Endothelial cell of umbilical vein (primary cell): ENCODE results near the gene IQCE. TPM values are rescaled to one million over a fixed set of nuclear protein-coding genes. Genes with fewer than 3 reads are reported as not detected.

ENCODE experiments used
- BruUV-seq: library from RNA; stranded (reverse); fragments of 400-500 nt; replicated peaks from 2 replicates; lab custom pipeline; 2021; lab: Mats Ljungman, UMichigan
- CTCF ChIA-PET: fragments of 300-600, 350-600 bp; sonication (Branson Sonifier 250); formaldehyde crosslinking; loops from one replicate; lab custom pipeline; 2021; ENCODE audit warnings: antibody characterized with exemption, inconsistent platforms; lab: Charles Lee
- POLR2A ChIA-PET: fragments of 300-600, 350-600 bp; sonication (Branson Sonifier 250); formaldehyde crosslinking; loops from one replicate; lab custom pipeline; 2021; ENCODE audit warnings: antibody characterized with exemption, inconsistent platforms; lab: Charles Lee
- DNase-seq: peaks from one replicate; pipeline ENCODE4 v3.0.0-alpha.2; 2011; ENCODE audit warnings: low read depth, low spot score
- FAIRE-seq: peaks from 2 replicates; lab custom pipeline; 2011; peaks lifted over from hg19 to GRCh38; lab: Jason Lieb, UNC
- H2AFZ ChIP-seq: 2 replicates; pipeline ENCODE4 v1.6.0; 2012; ENCODE audit warnings: low read depth, low read length, control low read depth, inconsistent platforms
- H3K27ac ChIP-seq: 2 replicates; pipeline ENCODE4 v1.5.1; 2011; ENCODE audit warnings: low read depth, mild to moderate bottlenecking, control low read depth, low read length, moderate library complexity; ENCODE audit not compliant: insufficient read depth
- H3K27me3 ChIP-seq, 2 experiments: 2 replicates each; pipeline versions ENCODE4 v1.6.0 to v1.6.1; 2011; ENCODE audit warnings: low read length in 2 of 2, mixed read lengths in 1 of 2; ENCODE audit not compliant: control insufficient read depth in 2 of 2, insufficient read depth in 2 of 2
- H3K36me3 ChIP-seq, 2 experiments: 2 replicates in 1 of 2; 3 replicates in 1 of 2; pipeline ENCODE4 v1.5.1; 2011; ENCODE audit warnings: low read length in 2 of 2, mild to moderate bottlenecking in 1 of 2, moderate library complexity in 1 of 2; ENCODE audit not compliant: control insufficient read depth in 2 of 2, insufficient read depth in 2 of 2; ENCODE audit errors: extremely low read depth in 1 of 2
- H3K4me1 ChIP-seq: 3 replicates; pipeline ENCODE4 v1.5.1; 2011; ENCODE audit warnings: mild to moderate bottlenecking, low read length; ENCODE audit not compliant: control insufficient read depth, insufficient read depth; ENCODE audit errors: extremely low read depth
- H3K4me2 ChIP-seq: 2 replicates; pipeline ENCODE4 v1.6.1; 2011; ENCODE audit warnings: low read length, control low read depth, mixed read lengths; ENCODE audit not compliant: insufficient read depth
- H3K4me3 ChIP-seq, 3 experiments: fragments of 200-600 bp in 1 of 3; sonication (generic), shearing (Covaris generic) in 1 of 3; replicated peaks in 1 of 3; 2 replicates each; pipeline ENCODE4 v1.5.1; 2011 to 2016; ENCODE audit warnings: control low read depth in 3 of 3, low read length in 3 of 3, mild to moderate bottlenecking in 2 of 3, inconsistent platforms in 1 of 3, low read depth in 1 of 3, moderate library complexity in 1 of 3; ENCODE audit not compliant: insufficient read depth in 1 of 3
- H3K79me2 ChIP-seq: 2 replicates; pipeline ENCODE4 v1.6.0; 2012; ENCODE audit warnings: low read length, inconsistent platforms; ENCODE audit not compliant: control insufficient read depth, insufficient read depth
- H3K9ac ChIP-seq: replicated peaks from 2 replicates; pipeline ENCODE3; 2011; ENCODE audit warnings: low read length, control low read depth; ENCODE audit not compliant: insufficient read depth; ENCODE audit errors: extremely low read depth
- H3K9me1 ChIP-seq: replicated peaks from 3 replicates; pipeline ENCODE4 v1.6.0; 2011; ENCODE audit warnings: mild to moderate bottlenecking, low read length; ENCODE audit not compliant: control insufficient read depth, insufficient read depth; ENCODE audit errors: extremely low read depth
- H3K9me3 ChIP-seq: replicated peaks from 2 replicates; pipeline ENCODE4 v1.5.1; 2012; ENCODE audit warnings: low read length, inconsistent platforms; ENCODE audit not compliant: control insufficient read depth, insufficient read depth
- H4K20me1 ChIP-seq: replicated peaks from 2 replicates; pipeline ENCODE3; 2011; ENCODE audit warnings: mild to moderate bottlenecking, low read length; ENCODE audit not compliant: control insufficient read depth, insufficient read depth; ENCODE audit errors: extremely low read depth
- GATA2 ChIP-seq: IDR thresholded peaks from 2 replicates; pipeline ENCODE4 v1.7.0; 2011; ENCODE audit warnings: low read depth, mild to moderate bottlenecking, moderate library complexity, mixed read lengths, low read length; ENCODE audit not compliant: insufficient read length, insufficient read depth
- JUN ChIP-seq: IDR thresholded peaks from 2 replicates; pipeline ENCODE4 v1.6.1; 2011; ENCODE audit warnings: borderline replicate concordance, low read depth; ENCODE audit not compliant: insufficient read length, insufficient read depth
- MAX ChIP-seq: IDR thresholded peaks from 2 replicates; pipeline ENCODE4 v1.6.1; 2011; ENCODE audit not compliant: insufficient read depth, insufficient read length
- MYC ChIP-seq: IDR thresholded peaks from one replicate; pipeline ENCODE4 v1.6.1; 2011; ENCODE audit warnings: mild to moderate bottlenecking, low read depth, low read length
- POLR2A ChIP-seq: IDR thresholded peaks from 2 replicates; pipeline ENCODE4 v1.6.1; 2012; ENCODE audit warnings: low read depth, mild to moderate bottlenecking, control low read depth, low read length
- dilution Hi-C: fragments of 300-500 bp; cut with MboI; formaldehyde crosslinking; loops from one replicate; pipeline ENCODE4 v1.15.0; 2019; ENCODE audit warnings: low sequenced_read_pairs; ENCODE audit not compliant: extremely low pct_ligation_motif_present
- intact Hi-C: fragments of 100-400 bp; cut with micrococcal nuclease; formaldehyde crosslinking; loops from one replicate; pipeline ENCODE4 v1.10.0; 2022
- polyA plus RNA-seq, 4 experiments: library from polyadenylated mRNA; depleted of rRNA in 3 of 4; stranded (reverse) in 3 of 4; unstranded in 1 of 4; fragments of >200 nt; gene quantifications; 2 replicates each; pipeline versions ENCODE4 v1.2.1 to v1.2.3, GENCODE V29; 2011 to 2012; ENCODE audit warnings: missing spikeins in 1 of 4
- total RNA-seq: library from RNA; stranded (reverse); gene quantifications from 2 replicates; pipeline ENCODE4 v1.2.3, GENCODE V29; 2021
- TF ChIP-seq, protein P1 (sequence below), 2 donors: IDR thresholded peaks; 1 replicate in 1 of 2; 2 replicates in 1 of 2; pipeline ENCODE4 v1.5.1; 2011; ENCODE audit warnings: low read length in 2 of 2, mild to moderate bottlenecking in 2 of 2, moderate library complexity in 2 of 2, control low read depth in 1 of 2, inconsistent platforms in 1 of 2, low read depth in 1 of 2; ENCODE audit not compliant: insufficient read depth in 1 of 2; ENCODE audit errors: extremely low read depth in 1 of 2

Gene IQCE
- total and polyA plus RNA-seq, 2 donors (not counting 3 experiments of a cell fraction or from before 2014, with no cell fraction given), result 4.9 to 14.5 TPM

DNA sequence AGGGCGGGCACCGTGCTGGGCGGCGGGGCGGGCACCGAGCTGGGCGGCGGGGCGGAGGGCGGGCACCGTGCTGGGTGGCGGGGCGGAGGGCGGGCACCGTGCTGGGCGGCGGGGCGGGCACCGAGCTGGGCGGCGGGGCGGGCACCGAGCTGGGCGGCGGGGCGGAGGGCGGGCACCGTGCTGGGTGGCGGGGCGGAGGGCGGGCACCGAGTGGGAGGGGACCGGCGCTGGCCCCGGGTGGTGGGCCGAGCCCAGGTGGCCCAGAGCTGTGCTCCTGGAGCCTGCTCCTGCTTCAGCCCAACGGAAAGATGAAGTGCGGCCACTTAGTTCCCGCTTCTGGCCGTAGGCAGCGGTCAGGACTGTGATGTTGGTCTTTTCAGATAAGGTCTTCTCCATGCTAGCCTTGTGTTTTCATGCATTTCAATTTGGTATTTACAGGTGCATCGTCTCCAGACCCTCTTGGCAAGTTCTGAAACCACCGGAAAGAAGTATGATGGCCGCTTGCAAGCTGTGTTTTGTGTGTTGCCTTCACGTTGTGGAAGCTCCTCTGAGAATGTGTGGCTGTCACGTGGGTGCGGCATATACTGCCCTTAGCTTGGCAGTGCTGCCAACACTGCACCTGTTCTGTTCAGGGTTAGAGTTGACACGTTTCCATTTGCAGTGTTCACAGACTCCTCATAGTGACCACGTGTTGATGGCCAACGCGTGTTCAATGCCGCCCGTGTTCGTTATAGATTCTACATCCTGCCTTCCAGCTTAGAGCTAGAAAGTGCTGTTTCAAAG lies 25.2 kb downstream of the IQCE start:
- no peak for DNase-seq
- no peak for FAIRE-seq
- no TSS peak for BruUV-seq
- no peaks in the 10 kb centered on the region for H3K9me3 ChIP-seq
- H2AFZ ChIP-seq, result no peak overlapping the region
- ChIA-PET CTCF (interaction anchor here (1.9 kb wide), 1 partner anchor 11 kb away, joined by 4 read pairs; no protein-coding TSS in a partner anchor), POLR2A (interaction anchor here (1.2 kb wide), 1 partner anchor 23 kb away, joined by 3 read pairs; no protein-coding TSS in a partner anchor)
- H3K4me2 ChIP-seq, result no peak overlapping the region
- H3K27ac ChIP-seq, result no peak overlapping the region
- TF ChIP-seq GATA2 (no peak), MYC (no peak), JUN (no peak), POLR2A (no peak), MAX (no peak)
- TF ChIP-seq, protein P1, sequence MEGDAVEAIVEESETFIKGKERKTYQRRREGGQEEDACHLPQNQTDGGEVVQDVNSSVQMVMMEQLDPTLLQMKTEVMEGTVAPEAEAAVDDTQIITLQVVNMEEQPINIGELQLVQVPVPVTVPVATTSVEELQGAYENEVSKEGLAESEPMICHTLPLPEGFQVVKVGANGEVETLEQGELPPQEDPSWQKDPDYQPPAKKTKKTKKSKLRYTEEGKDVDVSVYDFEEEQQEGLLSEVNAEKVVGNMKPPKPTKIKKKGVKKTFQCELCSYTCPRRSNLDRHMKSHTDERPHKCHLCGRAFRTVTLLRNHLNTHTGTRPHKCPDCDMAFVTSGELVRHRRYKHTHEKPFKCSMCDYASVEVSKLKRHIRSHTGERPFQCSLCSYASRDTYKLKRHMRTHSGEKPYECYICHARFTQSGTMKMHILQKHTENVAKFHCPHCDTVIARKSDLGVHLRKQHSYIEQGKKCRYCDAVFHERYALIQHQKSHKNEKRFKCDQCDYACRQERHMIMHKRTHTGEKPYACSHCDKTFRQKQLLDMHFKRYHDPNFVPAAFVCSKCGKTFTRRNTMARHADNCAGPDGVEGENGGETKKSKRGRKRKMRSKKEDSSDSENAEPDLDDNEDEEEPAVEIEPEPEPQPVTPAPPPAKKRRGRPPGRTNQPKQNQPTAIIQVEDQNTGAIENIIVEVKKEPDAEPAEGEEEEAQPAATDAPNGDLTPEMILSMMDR (IDR thresholded peaks at IDR 0.05; ENCODE audit: extremely low read depth in 1 of 2, insufficient read depth in 1 of 2, low read depth in 1 of 2, low read length in 2 of 2), result no peak
- no peaks in the 10 kb centered on the region for H4K20me1 ChIP-seq
- H3K9me1 ChIP-seq, result no peaks in the 10 kb centered on the region
- H3K4me3 ChIP-seq, result no peak overlapping the region
- intact Hi-C loops, result no loop called here
- H3K9ac ChIP-seq, result no peak overlapping the region
- peaks cover 0 to 2% of the 10 kb centered on the region in 2 experiments for H3K36me3 ChIP-seq
- dilution Hi-C loops, result no loop called here
- H3K4me1 ChIP-seq, result no peaks in the 10 kb centered on the region
- H3K27me3 ChIP-seq, result no peaks in the 10 kb centered on the region
- no peaks in the 10 kb centered on the region for H3K79me2 ChIP-seq
